ENCODE measurements around the gene TMEM260.
A peak's percentile ranks its signal among the peaks of the same experiment; 100 is the strongest.

TMEM260 gene

GRCh38 chr14:56569174-56569573 lies 10.4 kb upstream of the TMEM260 start:
- no peaks in the 10 kb centered on the region for H4K20me1 ChIP-seq (ENCODE audit: insufficient read depth, low read length, poor library complexity, severe bottlenecking)
- no peaks in the 10 kb centered on the region; the same call in 1 of the 2 replicates for H3K9me2 ChIP-seq (replicated peaks; ENCODE audit: low read depth, low read length)
- H3K27me3 ChIP-seq (ENCODE audit: insufficient read depth, low read length, poor library complexity, severe bottlenecking) = peaks cover 16% of the 10 kb centered on the region
- no peaks in the 10 kb centered on the region for H3K9me3 ChIP-seq (ENCODE audit: insufficient read depth, low read depth, low read length)
- H3K4me1 ChIP-seq (ENCODE audit: insufficient read depth, low read length, poor library complexity, severe bottlenecking) = no peaks in the 10 kb centered on the region
- no peaks in the 10 kb centered on the region for H3K79me2 ChIP-seq (ENCODE audit: insufficient read depth, low read length)
- H3K4me2 ChIP-seq (ENCODE audit: low read depth, low read length, poor library complexity, severe bottlenecking) = no peak overlapping the region
- no peak overlapping the region for H3K9ac ChIP-seq (ENCODE audit: low read depth, low read length, poor library complexity, severe bottlenecking)
- H3K4me3 ChIP-seq (ENCODE audit: low read length, poor library complexity, severe bottlenecking) = no peak overlapping the region
- TF ChIP-seq EZH2phosphoT487 (IDR thresholded peaks at IDR 0.05; ENCODE audit: borderline replicate concordance) (no peak), CTCF (conservative IDR thresholded peaks at IDR 0.05; ENCODE audit: low read length) (no peak)
- no peaks in the 10 kb centered on the region for H3K36me3 ChIP-seq (ENCODE audit: insufficient read depth, low read length)
- no peak overlapping the region for H2AFZ ChIP-seq (ENCODE audit: low read length)
- no peaks in the 10 kb centered on the region for H3F3A ChIP-seq (ENCODE audit: low read depth)

GRCh38 chr14:56570295-56570694 lies 9.3 kb upstream of the TMEM260 start:
- H3K9me3 ChIP-seq (ENCODE audit: insufficient read depth, low read depth, low read length) = no peaks in the 10 kb centered on the region
- peaks cover 12% of the 10 kb centered on the region for H3K27me3 ChIP-seq (ENCODE audit: insufficient read depth, low read length, poor library complexity, severe bottlenecking)
- H3K9me2 ChIP-seq (replicated peaks; ENCODE audit: low read depth, low read length) = no peaks in the 10 kb centered on the region; the same call in 1 of the 2 replicates
- H3K79me2 ChIP-seq (ENCODE audit: insufficient read depth, low read length) = no peaks in the 10 kb centered on the region
- TF ChIP-seq CTCF (conservative IDR thresholded peaks at IDR 0.05; ENCODE audit: low read length) (no peak), EZH2phosphoT487 (IDR thresholded peaks at IDR 0.05; ENCODE audit: borderline replicate concordance) (no peak)
- no peaks in the 10 kb centered on the region for H3K36me3 ChIP-seq (ENCODE audit: insufficient read depth, low read length)
- H3F3A ChIP-seq (ENCODE audit: low read depth) = no peaks in the 10 kb centered on the region
- H4K20me1 ChIP-seq (ENCODE audit: insufficient read depth, low read length, poor library complexity, severe bottlenecking) = no peaks in the 10 kb centered on the region
- H3K4me3 ChIP-seq (ENCODE audit: low read length, poor library complexity, severe bottlenecking) = no peak overlapping the region
- no peak overlapping the region for H3K9ac ChIP-seq (ENCODE audit: low read depth, low read length, poor library complexity, severe bottlenecking)
- no peaks in the 10 kb centered on the region for H3K4me1 ChIP-seq (ENCODE audit: insufficient read depth, low read length, poor library complexity, severe bottlenecking)
- no peak overlapping the region for H2AFZ ChIP-seq (ENCODE audit: low read length)
- H3K4me2 ChIP-seq (ENCODE audit: low read depth, low read length, poor library complexity, severe bottlenecking) = no peak overlapping the region

- peaks cover 53% of the 10 kb centered on the region for H3K79me2 ChIP-seq (ENCODE audit: insufficient read depth, low read length)
- H3K4me3 ChIP-seq (ENCODE audit: low read length, poor library complexity, severe bottlenecking) = peak overlapping the region; percentile 96
- H3K36me3 ChIP-seq (ENCODE audit: insufficient read depth, low read length) = no peaks in the 10 kb centered on the region
- no peaks in the 10 kb centered on the region for H3K27me3 ChIP-seq (ENCODE audit: insufficient read depth, low read length, poor library complexity, severe bottlenecking)
- TF ChIP-seq EZH2phosphoT487 (IDR thresholded peaks at IDR 0.05; ENCODE audit: borderline replicate concordance) (no peak), CTCF (conservative IDR thresholded peaks at IDR 0.05; ENCODE audit: low read length) (no peak)
- peaks cover 28% of the 10 kb centered on the region for H4K20me1 ChIP-seq (ENCODE audit: insufficient read depth, low read length, poor library complexity, severe bottlenecking)
- peaks cover 36% of the 10 kb centered on the region for H3K4me1 ChIP-seq (ENCODE audit: insufficient read depth, low read length, poor library complexity, severe bottlenecking)
- H3K9ac ChIP-seq (ENCODE audit: low read depth, low read length, poor library complexity, severe bottlenecking) = peak overlapping the region; percentile 82
- no peaks in the 10 kb centered on the region for H3F3A ChIP-seq (ENCODE audit: low read depth)
- H3K9me3 ChIP-seq (ENCODE audit: insufficient read depth, low read depth, low read length) = no peaks in the 10 kb centered on the region
- peak overlapping the region; percentile 88 for H3K4me2 ChIP-seq (ENCODE audit: low read depth, low read length, poor library complexity, severe bottlenecking)
- peak overlapping the region; percentile 99 for H2AFZ ChIP-seq (ENCODE audit: low read length)
- no peaks in the 10 kb centered on the region for H3K9me2 ChIP-seq (replicated peaks; ENCODE audit: low read depth, low read length)
These were observed 668 bp downstream of the TMEM260 start for GRCh38 chr14:56580221-56580711.
